Breast epithelium (tissue), 3 donors: ENCODE results near the gene GALNT10.

Source experiments
- POLR2AphosphoS5 ChIP-seq, 3 donors: sonication (generic); formaldehyde crosslinking; IDR thresholded peaks; one replicate each; pipeline ENCODE4 v1.6.1; 2017; ENCODE audit warnings: antibody characterized with exemption in 3 of 3
- TF ChIP-seq, protein P1 (sequence below), 3 donors: fragments of 450-650 bp; IDR thresholded peaks; one replicate each; pipeline ENCODE4 v1.5.1; 2016 to 2017; ENCODE audit warnings: antibody characterized with exemption in 3 of 3, mild to moderate bottlenecking in 3 of 3, moderate library complexity in 3 of 3

DNA sequence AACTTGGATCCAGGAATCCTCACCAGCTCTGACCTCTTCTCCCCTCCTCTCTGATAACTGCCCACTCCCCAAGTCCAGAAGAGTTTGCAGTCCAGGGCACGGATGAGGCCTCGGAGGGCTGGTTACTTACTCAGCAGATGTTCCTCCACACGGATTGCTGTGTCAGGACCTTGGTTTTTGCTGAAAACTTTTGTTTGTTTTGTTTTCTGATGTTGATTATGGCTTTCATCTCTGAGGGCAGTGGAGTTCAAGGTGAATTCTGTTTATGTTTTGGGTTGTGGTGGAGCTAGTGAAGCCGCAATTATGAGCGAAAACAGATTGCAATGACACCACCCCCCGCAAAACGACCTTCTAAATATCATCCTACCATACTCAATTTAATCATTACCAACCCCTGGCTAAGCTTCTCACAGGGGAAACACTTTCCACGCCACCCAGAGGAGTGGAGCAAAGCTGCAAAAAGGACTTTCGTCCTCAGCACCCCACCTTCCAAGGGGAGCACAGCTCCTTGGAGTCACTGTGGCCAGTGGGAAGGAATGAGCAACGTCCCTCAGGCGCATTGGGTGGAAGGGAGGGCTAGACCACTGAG is 162.5 kb downstream of the GALNT10 start:
- no peak for TF ChIP-seq POLR2AphosphoS5 (IDR thresholded peaks at IDR 0.05)
- TF ChIP-seq, protein P1, sequence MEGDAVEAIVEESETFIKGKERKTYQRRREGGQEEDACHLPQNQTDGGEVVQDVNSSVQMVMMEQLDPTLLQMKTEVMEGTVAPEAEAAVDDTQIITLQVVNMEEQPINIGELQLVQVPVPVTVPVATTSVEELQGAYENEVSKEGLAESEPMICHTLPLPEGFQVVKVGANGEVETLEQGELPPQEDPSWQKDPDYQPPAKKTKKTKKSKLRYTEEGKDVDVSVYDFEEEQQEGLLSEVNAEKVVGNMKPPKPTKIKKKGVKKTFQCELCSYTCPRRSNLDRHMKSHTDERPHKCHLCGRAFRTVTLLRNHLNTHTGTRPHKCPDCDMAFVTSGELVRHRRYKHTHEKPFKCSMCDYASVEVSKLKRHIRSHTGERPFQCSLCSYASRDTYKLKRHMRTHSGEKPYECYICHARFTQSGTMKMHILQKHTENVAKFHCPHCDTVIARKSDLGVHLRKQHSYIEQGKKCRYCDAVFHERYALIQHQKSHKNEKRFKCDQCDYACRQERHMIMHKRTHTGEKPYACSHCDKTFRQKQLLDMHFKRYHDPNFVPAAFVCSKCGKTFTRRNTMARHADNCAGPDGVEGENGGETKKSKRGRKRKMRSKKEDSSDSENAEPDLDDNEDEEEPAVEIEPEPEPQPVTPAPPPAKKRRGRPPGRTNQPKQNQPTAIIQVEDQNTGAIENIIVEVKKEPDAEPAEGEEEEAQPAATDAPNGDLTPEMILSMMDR (IDR thresholded peaks at IDR 0.05), result no peak
